Neuronal stem cell (in vitro differentiated cells): Measurements from ENCODE around the gene PRICKLE4.

Experiments
- DNase-seq: peaks from one replicate; pipeline ENCODE4 v3.0.0-alpha.2; 2013; ENCODE audit warnings: low spot score
- H2AFZ ChIP-seq: one replicate; pipeline ENCODE4 v1.6.1; 2013; ENCODE audit warnings: mild to moderate bottlenecking, low read length, inconsistent platforms
- H2AK5ac ChIP-seq: 2 replicates; pipeline ENCODE4 v1.6.1; 2013; ENCODE audit warnings: low read depth, mild to moderate bottlenecking, inconsistent platforms, low read length, moderate library complexity, mixed read lengths
- H2BK120ac ChIP-seq: 2 replicates; pipeline ENCODE4 v1.6.1; 2013; ENCODE audit warnings: low read depth, mild to moderate bottlenecking, inconsistent platforms, low read length, moderate library complexity, mixed read lengths
- H2BK12ac ChIP-seq: one replicate; pipeline ENCODE4 v1.6.1; 2013; ENCODE audit warnings: low read length, inconsistent platforms
- H2BK15ac ChIP-seq: 2 replicates; pipeline ENCODE4 v1.6.1; 2013; ENCODE audit warnings: mild to moderate bottlenecking, low read length, inconsistent platforms, mixed read lengths
- H2BK5ac ChIP-seq: one replicate; pipeline ENCODE4 v1.6.1; 2013; ENCODE audit warnings: inconsistent platforms, mild to moderate bottlenecking, low read length, moderate library complexity
- H3K14ac ChIP-seq: one replicate; pipeline ENCODE4 v1.6.1; 2013; ENCODE audit warnings: low read length, inconsistent platforms
- H3K18ac ChIP-seq: 2 replicates; pipeline ENCODE4 v1.6.1; 2013; ENCODE audit warnings: low read length, inconsistent platforms
- H3K23ac ChIP-seq: 2 replicates; pipeline ENCODE4 v1.6.1; 2013; ENCODE audit warnings: low read depth, mild to moderate bottlenecking, mixed read lengths, low read length, inconsistent platforms; ENCODE audit not compliant: poor library complexity
- H3K27ac ChIP-seq: replicated peaks from 3 replicates; pipeline ENCODE4 v1.5.1; 2013; ENCODE audit warnings: low read length, inconsistent platforms
- H3K27me3 ChIP-seq, 3 experiments: 2 replicates each; pipeline ENCODE4 v1.6.1; 2013; ENCODE audit warnings: low read length in 3 of 3, mild to moderate bottlenecking in 2 of 3, inconsistent platforms in 1 of 3, low read depth in 1 of 3, mixed read lengths in 1 of 3, moderate library complexity in 1 of 3; ENCODE audit not compliant: control insufficient read depth in 3 of 3, insufficient read depth in 3 of 3
- H3K36me3 ChIP-seq, 2 donors: replicated peaks in 1 of 2; 2 replicates each; pipeline ENCODE4 v1.6.1; 2013; ENCODE audit warnings: low read length in 2 of 2; ENCODE audit not compliant: control insufficient read depth in 2 of 2, insufficient read depth in 2 of 2
- H3K4ac ChIP-seq: 2 replicates; pipeline ENCODE4 v1.6.1; 2013; ENCODE audit warnings: inconsistent platforms, mild to moderate bottlenecking, low read length, moderate library complexity
- H3K4me1 ChIP-seq, 2 donors: 1 replicate in 1 of 2; 2 replicates in 1 of 2; pipeline ENCODE4 v1.6.1; 2013; ENCODE audit warnings: low read length in 2 of 2, low read depth in 1 of 2; ENCODE audit not compliant: control insufficient read depth in 2 of 2, insufficient read depth in 1 of 2
- H3K4me2 ChIP-seq: one replicate; pipeline ENCODE4 v1.6.1; 2013; ENCODE audit warnings: mild to moderate bottlenecking, low read length, inconsistent platforms; ENCODE audit not compliant: insufficient read depth, poor library complexity, severe bottlenecking
- H3K4me3 ChIP-seq, 2 donors: 2 replicates each; pipeline ENCODE4 v1.5.1; 2013; ENCODE audit warnings: low read length in 2 of 2, mild to moderate bottlenecking in 2 of 2, inconsistent platforms in 1 of 2, moderate library complexity in 1 of 2
- H3K79me1 ChIP-seq: one replicate; pipeline ENCODE4 v1.6.1; 2013; ENCODE audit warnings: low read depth, mild to moderate bottlenecking, inconsistent platforms, low read length, moderate library complexity
- H3K9ac ChIP-seq: one replicate; pipeline ENCODE4 v1.6.1; 2013; ENCODE audit warnings: mild to moderate bottlenecking, low read depth, low read length, inconsistent platforms; ENCODE audit not compliant: poor library complexity
- H3K9me3 ChIP-seq, 2 donors: replicated peaks in 1 of 2; 2 replicates each; pipeline versions ENCODE3 to v1.6.1; 2013; ENCODE audit warnings: low read length in 2 of 2, mild to moderate bottlenecking in 2 of 2, inconsistent platforms in 1 of 2, low read depth in 1 of 2, mixed read lengths in 1 of 2, moderate library complexity in 1 of 2; ENCODE audit not compliant: control insufficient read depth in 2 of 2, insufficient read depth in 1 of 2
- H4K8ac ChIP-seq: one replicate; pipeline ENCODE4 v1.6.1; 2013; ENCODE audit warnings: low read depth, mild to moderate bottlenecking, inconsistent platforms, low read length, moderate library complexity
- H4K91ac ChIP-seq: one replicate; pipeline ENCODE4 v1.6.1; 2013; ENCODE audit warnings: low read length, low read depth, mild to moderate bottlenecking, inconsistent platforms; ENCODE audit not compliant: poor library complexity
- WGBS, 2 donors: extraction: QIAGEN DNeasy Blood & Tissue Kit; methylation state at CpG; one replicate each; pipeline ENCODE4 v1.1.7; 2013; ENCODE audit warnings: missing lambda C conversion rate in 2 of 2, mixed read lengths in 1 of 2; ENCODE audit not compliant: insufficient read length in 2 of 2, insufficient replicate concordance in 1 of 2; ENCODE audit errors: extremely low coverage in 2 of 2; 5-methylcytosine and 5-hydroxymethylcytosine counted together

Gene PRICKLE4

GRCh38 chr6:41732591-41733359 is 47.8 kb upstream of the PRICKLE4 start:
- H3K4me2 ChIP-seq: no peak overlapping the region
- H2BK120ac ChIP-seq: no peak overlapping the region
- WGBS, 2 donors: no CpG with 5 or more reads among the region's 8 CpGs
- H3K18ac ChIP-seq: peak overlapping the region; percentile 39
- H3K4me3 ChIP-seq: no peak overlapping the region
- DNase-seq: no peak
- H3K14ac ChIP-seq: no peak overlapping the region
- H2AK5ac ChIP-seq: peak overlapping the region; percentile 15
- H3K4me1 ChIP-seq: peaks cover 11 to 18% of the 10 kb centered on the region in 2 donors
- H4K8ac ChIP-seq: no peak overlapping the region
- no peak overlapping the region for H2BK5ac ChIP-seq
- H3K4ac ChIP-seq: no peak overlapping the region
- peak overlapping the region; percentile 37 for H3K23ac ChIP-seq
- H2AFZ ChIP-seq: peak overlapping the region; percentile 97
- H3K9ac ChIP-seq: no peak overlapping the region
- no peaks in the 10 kb centered on the region for H3K79me1 ChIP-seq
- H4K91ac ChIP-seq: no peak overlapping the region
- H3K36me3 ChIP-seq: no peaks in the 10 kb centered on the region
- H3K9me3 ChIP-seq: no peaks in the 10 kb centered on the region
- H2BK15ac ChIP-seq: peak overlapping the region; percentile 8
- peaks cover 0 to 60% (median 24%) of the 10 kb centered on the region in 3 experiments for H3K27me3 ChIP-seq
- no peak overlapping the region for H2BK12ac ChIP-seq
- H3K27ac ChIP-seq: no peak overlapping the region

- Histone ChIP-seq H3K4ac (no peak overlapping the region), H2BK12ac (no peak overlapping the region), H3K9ac (peak overlapping the region; percentile 82), H4K8ac (no peak overlapping the region), H3K4me1 (peaks cover 11 to 18% of the 10 kb centered on the region in 2 donors), H3K27me3 (peaks cover 0 to 54% (median 24%) of the 10 kb centered on the region in 3 experiments), H3K14ac (no peak overlapping the region), H2AK5ac (peak overlapping the region; percentile 15), H3K27ac (no peak overlapping the region), H3K4me3 (peak overlapping the region; percentile 51 to 69), H2BK5ac (no peak overlapping the region), H3K23ac (peak overlapping the region; percentile 37), H2BK120ac (no peak overlapping the region), H3K18ac (peak overlapping the region; percentile 84), H4K91ac (no peak overlapping the region), H3K4me2 (peak overlapping the region; percentile 66), H3K79me1 (no peaks in the 10 kb centered on the region), H3K36me3 (no peaks in the 10 kb centered on the region), H3K9me3 (no peaks in the 10 kb centered on the region), H2AFZ (peak overlapping the region; percentile 97), H2BK15ac (peak overlapping the region; percentile 25)
- DNase-seq: no peak
- whole genome bisulfite sequencing, 2 donors: no CpG with 5 or more reads among the region's 11 CpGs
These were observed 47.2 kb upstream of the PRICKLE4 start for GRCh38 chr6:41733360-41733706.

DNA sequence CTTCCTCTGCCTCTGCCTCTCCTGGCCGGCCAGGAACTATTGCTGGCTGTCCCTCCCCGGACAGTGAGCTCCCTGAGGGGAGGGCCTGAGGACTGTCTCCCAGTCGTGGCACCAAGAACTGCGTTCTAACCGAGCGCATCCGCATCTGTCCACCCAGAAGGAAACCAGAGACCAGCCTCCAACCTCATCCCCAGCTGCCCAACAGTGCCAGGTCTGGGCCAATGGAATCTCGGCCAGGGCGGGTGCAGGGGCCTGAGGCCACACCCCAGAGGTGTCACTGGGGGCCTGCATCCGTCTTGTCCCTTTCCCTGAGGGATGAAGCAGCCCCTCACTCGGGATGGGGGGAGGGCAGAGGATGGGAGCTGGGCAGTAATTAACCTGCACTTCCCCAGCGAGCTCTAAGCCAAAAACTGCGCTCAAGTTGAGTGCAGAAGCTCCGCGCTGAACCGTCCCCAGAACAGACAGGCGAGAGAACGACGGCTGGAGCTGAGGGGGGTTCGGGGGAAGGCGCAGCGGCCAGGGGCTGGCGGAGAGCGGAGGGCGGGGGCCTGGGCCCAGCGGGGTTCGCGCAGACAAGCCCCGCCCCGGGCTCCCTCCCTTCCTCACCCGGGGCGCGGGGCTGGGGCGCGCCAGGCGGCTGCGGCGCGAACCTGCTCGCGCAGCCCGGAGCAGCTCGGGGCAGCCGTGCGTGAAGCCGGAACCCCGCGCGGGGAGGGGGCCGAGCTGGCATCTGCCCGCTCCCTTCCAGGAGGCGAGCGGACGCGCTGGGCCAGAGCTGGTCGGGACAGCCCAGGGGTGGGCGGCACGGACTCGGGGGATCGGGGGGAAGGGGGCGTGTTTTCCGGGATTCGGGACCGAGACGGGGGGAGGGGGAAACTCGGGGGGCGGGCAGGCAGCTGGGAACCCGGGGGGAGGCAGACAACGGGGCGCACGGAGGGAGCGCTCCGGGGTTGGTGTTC is 46.6 kb upstream of the PRICKLE4 start:
- H3K4me3 ChIP-seq: peak overlapping the region; percentile 51 to 83
- no peaks in the 10 kb centered on the region for H3K36me3 ChIP-seq
- H3K4me1 ChIP-seq: peaks cover 11 to 19% of the 10 kb centered on the region in 2 donors
- H2AK5ac ChIP-seq: peak overlapping the region; percentile 15
- H3K23ac ChIP-seq: peak overlapping the region; percentile 37
- H4K8ac ChIP-seq: no peak overlapping the region
- no peak overlapping the region for H2BK12ac ChIP-seq
- H3K14ac ChIP-seq: no peak overlapping the region
- peak overlapping the region; percentile 25 for H2BK15ac ChIP-seq
- no peaks in the 10 kb centered on the region for H3K9me3 ChIP-seq
- H2AFZ ChIP-seq: peak overlapping the region; percentile 97
- no CpG with 5 or more reads among the region's 73 CpGs for WGBS, 2 donors
- no peaks in the 10 kb centered on the region for H3K79me1 ChIP-seq
- no peak overlapping the region for H3K4ac ChIP-seq
- H3K27me3 ChIP-seq: peaks cover 0 to 50% (median 24%) of the 10 kb centered on the region in 3 experiments
- H3K4me2 ChIP-seq: peak overlapping the region; percentile 94
- no peak overlapping the region for H2BK120ac ChIP-seq
- H3K9ac ChIP-seq: peak overlapping the region; percentile 82
- no peak overlapping the region for H4K91ac ChIP-seq
- no peak overlapping the region for H2BK5ac ChIP-seq
- no peak overlapping the region for H3K27ac ChIP-seq
- peak overlapping the region; percentile 87 for H3K18ac ChIP-seq
- peak; percentile 69 for DNase-seq
